ENCODE measurements around the gene GRM5. TPM values are rescaled to one million over a fixed set of nuclear protein-coding genes. Genes with fewer than 3 reads are reported as not detected.
"Not testable (repeated sequence)": the region's sequence is repeated elsewhere in the genome, so short reads cannot be mapped to it uniquely, and the experiment has no call there.

GRM5 gene
- total RNA-seq (2014; rRNA removed; shearing (Covaris generic)) = not detected in 2 replicates

GRCh38 chr11:89065651-89066201 is at the start of gene GRM5:
Gene GRM5, minus strand, starts transcription at chr11:89065982. Its CDS starts 18,110 bp downstream, at chr11:89047872.
- DNase-seq (ENCODE audit: low spot score) = not testable (repeated sequence)

- DNase-seq (ENCODE audit: low spot score) = peak; percentile 3
Observed at GRCh38 chr11:89097956-89098355, 32.2 kb upstream of the GRM5 start.

- not testable (repeated sequence) for DNase-seq (ENCODE audit: low spot score)
Observed at GRCh38 chr11:89093806-89094205, 28.0 kb upstream of the GRM5 start.

- DNase-seq (ENCODE audit: low spot score) = not testable (repeated sequence)
Observed at GRCh38 chr11:89084951-89085350, 19.2 kb upstream of the GRM5 start.

- DNase-seq (ENCODE audit: low spot score) = not testable (repeated sequence)
Observed at GRCh38 chr11:89070911-89071310, 5.1 kb upstream of the GRM5 start.

GRCh38 chr11:89067264-89067663 is 1.5 kb upstream of the GRM5 start:
- DNase-seq (ENCODE audit: low spot score) = no peak

- no peak for DNase-seq (ENCODE audit: low spot score)
Observed at GRCh38 chr11:89065066-89065465, 716 bp downstream of the GRM5 start.

GRCh38 chr11:89063481-89063951 is 2.3 kb downstream of the GRM5 start:
- not testable (repeated sequence) for DNase-seq (ENCODE audit: low spot score)

- not testable (repeated sequence) for DNase-seq (ENCODE audit: low spot score)
Observed at GRCh38 chr11:89062771-89063298, 2.9 kb downstream of the GRM5 start.

- peak; percentile 0 for DNase-seq (ENCODE audit: low spot score)
Observed at GRCh38 chr11:89061839-89062238, 3.9 kb downstream of the GRM5 start.

GRCh38 chr11:89057406-89057805 is 8.4 kb downstream of the GRM5 start:
- not testable (repeated sequence) for DNase-seq (ENCODE audit: low spot score)

GRCh38 chr11:89052220-89052619 is 13.6 kb downstream of the GRM5 start:
- DNase-seq (ENCODE audit: low spot score) = no peak

- DNase-seq (ENCODE audit: low spot score) = not testable (repeated sequence)
Observed at GRCh38 chr11:89047159-89047558, 18.6 kb downstream of the GRM5 start.

GRCh38 chr11:89043861-89044588 is 21.8 kb downstream of the GRM5 start:
- DNase-seq (ENCODE audit: low spot score) = peak; percentile 1

GRCh38 chr11:89029671-89030070 is 36.1 kb downstream of the GRM5 start:
- not testable (repeated sequence) for DNase-seq (ENCODE audit: low spot score)

- no peak for DNase-seq (ENCODE audit: low spot score)
Observed at GRCh38 chr11:89021339-89021738, 44.4 kb downstream of the GRM5 start.

- not testable (repeated sequence) for DNase-seq (ENCODE audit: low spot score)
Observed at GRCh38 chr11:89019827-89020547, 45.8 kb downstream of the GRM5 start.

GRCh38 chr11:89016214-89016613 is 49.6 kb downstream of the GRM5 start:
- DNase-seq (ENCODE audit: low spot score) = no peak

- DNase-seq (ENCODE audit: low spot score) = no peak
Observed at GRCh38 chr11:89015614-89016013, 50.2 kb downstream of the GRM5 start.

- not testable (repeated sequence) for DNase-seq (ENCODE audit: low spot score)
Observed at GRCh38 chr11:89000852-89001251, 64.9 kb downstream of the GRM5 start.

GRCh38 chr11:88979641-88980040 is 86.1 kb downstream of the GRM5 start:
- no peak for DNase-seq (ENCODE audit: low spot score)

GRCh38 chr11:88978992-88979391 is 86.8 kb downstream of the GRM5 start:
- DNase-seq (ENCODE audit: low spot score) = not testable (repeated sequence)
